AG09309 (cell line): Measurements from ENCODE around the gene EYS.

Experiments used
- DNase-seq: peaks from one replicate; pipeline ENCODE4 v3.0.0-alpha.2; 2010; ENCODE audit warnings: low read depth
- H3K4me3 ChIP-seq: 2 replicates; pipeline ENCODE4 v1.5.1; 2011; ENCODE audit warnings: mild to moderate bottlenecking, low read depth, low read length, moderate library complexity; ENCODE audit not compliant: control insufficient read depth
- CTCF ChIP-seq: IDR thresholded peaks from 2 replicates; pipeline ENCODE4 v1.5.1; 2011; ENCODE audit warnings: mild to moderate bottlenecking, low read depth, low read length, inconsistent platforms; ENCODE audit not compliant: insufficient read depth, control insufficient read depth; ENCODE audit errors: missing control alignments

The EYS gene

GRCh38 chr6:65189236-65189881 is 517.7 kb downstream of the EYS start:
- H3K4me3 ChIP-seq = no peak overlapping the region
- no peak for DNase-seq
- TF ChIP-seq CTCF = no peak

GRCh38 chr6:65186826-65187225 is 520.2 kb downstream of the EYS start:
- H3K4me3 ChIP-seq = no peak overlapping the region
- TF ChIP-seq CTCF = no peak
- DNase-seq = no peak

GRCh38 chr6:65182681-65183080 is 524.3 kb downstream of the EYS start:
- no peak for DNase-seq
- no peak for TF ChIP-seq CTCF
- H3K4me3 ChIP-seq = no peak overlapping the region

- no peak overlapping the region for H3K4me3 ChIP-seq
- no peak for DNase-seq
- TF ChIP-seq CTCF = no peak
These were observed 536.8 kb downstream of the EYS start for GRCh38 chr6:65170273-65170672.

- H3K4me3 ChIP-seq = no peak overlapping the region
- DNase-seq = no peak
- TF ChIP-seq CTCF = no peak
These were observed 545.4 kb downstream of the EYS start for GRCh38 chr6:65161661-65162060.

GRCh38 chr6:65157025-65157424 is 550.0 kb downstream of the EYS start:
- no peak for TF ChIP-seq CTCF
- DNase-seq = no peak
- H3K4me3 ChIP-seq = no peak overlapping the region

GRCh38 chr6:65155083-65155482 is 551.9 kb downstream of the EYS start:
- no peak for DNase-seq
- no peak for TF ChIP-seq CTCF
- H3K4me3 ChIP-seq = no peak overlapping the region
